Smooth muscle cell of the brain vasculature (primary cell): ENCODE results near the gene GLUD1.
"Not testable (repeated sequence)": the region's sequence is repeated elsewhere in the genome, so short reads cannot be mapped to it uniquely, and the experiment has no call there.

Experiments used
- DNase-seq: peaks from one replicate; pipeline ENCODE4 v3.0.0-alpha.2; 2012; ENCODE audit warnings: low read depth, low spot score

Gene GLUD1

DNA sequence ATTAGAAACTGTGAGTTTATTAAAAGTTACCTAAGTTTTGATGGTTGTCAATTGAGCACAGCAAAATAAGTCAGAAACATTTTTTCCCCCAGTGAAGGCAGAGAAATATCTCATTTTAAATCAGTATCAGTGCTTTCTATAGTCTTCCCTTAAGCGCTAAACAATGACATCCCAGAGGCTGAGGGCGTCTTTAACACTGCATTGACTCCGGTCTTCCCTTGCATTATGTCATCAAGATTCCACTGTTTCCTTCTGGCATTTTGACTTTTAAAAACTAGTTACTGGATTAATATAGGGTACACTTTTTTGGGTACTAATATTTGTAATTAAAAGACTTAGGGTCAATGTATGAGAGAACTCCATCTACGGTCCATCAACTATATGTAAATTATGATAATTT lies 3.9 kb downstream of the GLUD1 start:
- DNase-seq, result no peak

DNA sequence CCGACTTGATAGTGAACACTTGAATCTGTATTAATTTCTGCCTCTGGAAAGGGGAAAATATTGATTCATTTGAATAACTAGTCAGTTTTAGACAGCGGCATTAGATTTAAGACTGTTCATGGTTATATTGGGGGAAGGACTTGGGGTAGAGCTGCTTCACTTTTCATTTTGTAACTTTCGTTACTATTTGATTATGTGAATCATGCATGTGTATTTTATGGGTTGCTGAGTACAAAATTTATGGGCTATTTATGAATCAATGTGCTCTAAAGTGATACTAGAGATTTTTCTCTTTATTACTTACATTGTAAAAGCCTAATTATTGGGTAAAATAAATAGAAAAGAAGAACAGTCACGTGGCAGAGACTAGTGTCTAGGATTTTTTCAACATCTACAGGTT lies 4.9 kb downstream of the GLUD1 start:
- no peak for DNase-seq

DNA sequence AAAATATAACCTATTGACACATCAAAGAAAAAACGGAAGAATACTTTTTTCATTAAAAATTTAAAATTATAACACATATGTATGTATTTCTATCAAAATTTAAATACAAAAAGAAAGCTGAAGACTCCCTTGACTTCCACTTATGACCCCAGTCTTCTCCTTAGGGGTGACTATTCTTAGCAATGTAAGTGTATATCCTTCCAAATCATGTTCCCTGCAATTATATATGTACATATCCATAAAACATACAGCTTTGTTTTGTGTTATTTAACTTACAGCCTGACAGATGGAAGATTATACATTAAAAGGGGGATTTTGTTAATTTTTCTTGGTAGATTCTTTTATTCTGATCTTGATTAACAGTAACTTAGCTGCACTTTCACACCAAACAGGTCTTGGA lies 9.1 kb downstream of the GLUD1 start:
- DNase-seq, result no peak

DNA sequence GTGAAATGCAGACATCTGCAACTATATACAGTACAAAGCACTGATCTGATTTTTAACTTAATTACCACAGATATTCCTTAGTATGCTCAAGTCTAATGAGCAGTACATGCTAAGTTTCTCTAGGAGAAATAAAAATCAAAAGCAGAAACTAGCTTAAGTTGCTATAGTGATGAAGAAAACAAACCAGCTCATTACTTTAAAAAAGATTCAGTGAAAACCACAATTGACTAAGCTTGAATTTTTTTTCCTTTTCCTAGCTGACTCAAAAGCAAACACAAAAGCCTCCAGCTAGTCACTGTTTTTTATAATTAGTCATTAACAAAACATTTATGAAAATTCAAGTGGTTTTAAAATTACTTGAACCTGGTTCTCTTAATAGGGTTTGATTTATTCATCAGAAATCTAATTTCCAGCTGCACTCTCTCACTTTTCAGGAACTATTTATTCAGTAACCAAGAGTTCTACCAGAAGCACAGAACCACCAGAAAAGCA lies 10.3 kb downstream of the GLUD1 start:
- not testable (repeated sequence) for DNase-seq

DNA sequence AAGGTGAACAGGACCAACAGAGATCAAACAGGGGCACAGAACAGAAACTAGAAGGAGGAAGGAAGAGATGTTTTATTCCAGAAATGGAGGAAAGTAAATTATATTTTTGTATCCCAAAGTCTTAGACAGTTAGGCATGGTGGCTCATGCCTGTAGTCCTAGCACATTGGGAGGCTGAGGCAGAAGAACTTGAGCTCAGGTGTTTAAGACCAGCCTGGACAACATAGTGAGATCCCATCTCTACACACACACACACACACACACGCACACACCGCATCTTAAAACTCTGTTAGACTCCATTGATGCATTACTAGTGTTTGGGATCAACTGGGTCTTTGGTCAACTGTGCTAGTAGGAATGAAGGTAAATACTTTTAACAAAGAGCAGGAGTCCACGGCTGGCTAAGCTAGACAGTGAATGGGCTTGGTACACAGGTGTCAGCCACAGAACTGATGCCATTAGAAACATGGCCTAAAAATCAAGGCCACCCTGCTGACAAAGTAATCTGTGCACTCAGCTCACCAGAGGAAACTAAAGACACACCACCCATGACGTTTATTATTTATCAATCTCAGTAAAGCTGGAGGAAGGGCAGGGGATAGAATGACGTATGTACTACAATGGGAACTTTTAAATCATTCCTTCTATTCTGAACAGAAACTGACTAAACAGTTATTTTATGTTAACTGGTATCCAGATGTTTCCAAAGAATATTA lies 10.9 kb downstream of the GLUD1 start:
- DNase-seq, result not testable (repeated sequence)

DNA sequence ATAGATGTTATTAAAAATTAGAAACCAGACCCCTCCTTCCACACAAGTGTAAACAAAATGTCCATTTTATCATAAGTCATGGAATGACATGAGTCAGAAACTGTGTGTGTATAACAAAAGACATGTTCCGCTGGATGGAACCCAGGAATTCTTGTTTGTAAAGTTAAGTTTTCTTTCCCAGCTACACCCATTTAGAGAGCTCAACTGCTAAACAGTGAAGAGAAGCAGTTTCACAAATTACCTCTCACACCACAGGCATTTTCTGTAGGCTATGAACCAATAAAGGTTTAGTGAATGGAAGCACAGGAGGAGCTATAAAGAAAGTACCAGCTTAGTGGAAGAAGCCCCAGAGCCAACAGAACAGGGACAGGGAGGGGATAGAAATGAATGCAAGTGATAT lies 12.4 kb downstream of the GLUD1 start:
- not testable (repeated sequence) for DNase-seq

DNA sequence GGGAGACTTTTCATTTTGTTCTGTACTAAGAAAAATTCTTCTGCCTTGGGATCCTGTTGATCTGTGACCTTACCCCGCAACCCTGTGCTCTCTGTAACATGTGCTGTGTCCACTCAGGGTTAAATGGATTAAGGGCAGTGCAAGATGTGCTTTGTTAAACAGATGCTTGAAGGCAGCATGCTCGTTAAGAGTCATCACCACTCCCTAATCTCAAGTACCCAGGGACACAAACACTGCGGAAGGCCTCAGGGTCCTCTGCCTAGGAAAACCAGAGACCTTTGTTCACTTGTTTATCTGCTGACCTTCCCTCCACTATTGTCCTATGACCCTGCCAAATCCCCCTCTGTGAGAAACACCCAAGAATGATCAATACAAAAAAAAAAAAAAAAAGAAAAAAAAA lies 13.1 kb downstream of the GLUD1 start:
- not testable (repeated sequence) for DNase-seq

DNA sequence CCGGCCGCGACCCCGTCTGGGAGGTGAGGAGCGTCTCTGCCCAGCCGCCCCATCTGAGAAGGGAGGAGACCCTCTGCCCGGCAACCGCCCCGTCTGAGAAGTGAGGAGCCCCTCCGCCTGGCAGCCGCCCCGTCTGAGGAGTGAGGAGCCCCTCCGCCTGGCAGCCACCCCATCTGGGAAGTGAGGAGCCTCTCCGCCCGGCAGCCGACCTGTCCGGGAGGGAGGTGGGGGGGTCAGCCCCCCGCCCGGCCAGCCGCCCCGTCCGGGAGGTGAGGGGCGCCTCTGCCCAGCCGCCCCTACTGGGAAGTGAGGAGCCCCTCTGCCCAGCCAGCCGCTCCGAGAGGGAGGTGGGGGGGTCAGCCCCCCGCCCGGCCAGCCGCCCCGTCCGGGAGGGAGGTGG lies 14.0 kb downstream of the GLUD1 start:
- DNase-seq, result not testable (repeated sequence)

DNA sequence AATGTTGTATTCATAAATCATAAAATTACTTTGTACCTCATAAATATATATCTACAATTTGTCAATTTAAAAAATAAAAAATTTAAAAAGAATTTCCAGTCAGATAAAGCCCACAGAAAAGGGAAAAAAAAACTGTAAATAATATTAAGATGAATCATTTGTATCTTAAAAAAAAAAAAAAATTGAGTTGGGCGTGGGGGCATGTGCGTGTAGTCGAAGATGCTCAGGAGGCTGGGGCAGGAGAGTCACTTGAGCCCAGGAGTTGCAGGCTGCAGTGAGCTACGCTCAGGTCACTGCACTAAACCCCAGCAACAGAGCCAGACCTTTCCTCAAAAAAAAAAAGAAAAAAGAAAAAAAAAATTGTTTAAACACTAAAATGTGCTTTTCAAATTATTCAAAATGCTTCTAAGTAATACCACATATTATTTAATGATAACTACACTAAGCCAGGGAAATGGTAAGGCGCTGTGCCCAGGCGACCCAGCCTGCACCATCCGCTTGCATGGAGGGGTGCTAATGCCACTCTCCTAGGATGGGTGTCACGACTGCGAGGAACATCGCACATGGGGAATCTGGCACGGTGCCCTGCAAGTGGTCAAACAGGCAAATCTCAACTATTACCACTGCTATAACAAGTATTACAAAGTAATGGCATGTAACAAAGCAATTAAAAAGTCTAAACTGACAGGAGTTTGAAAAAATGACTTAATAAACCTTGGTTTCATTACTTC lies 15.4 kb downstream of the GLUD1 start:
- no peak for DNase-seq

DNA sequence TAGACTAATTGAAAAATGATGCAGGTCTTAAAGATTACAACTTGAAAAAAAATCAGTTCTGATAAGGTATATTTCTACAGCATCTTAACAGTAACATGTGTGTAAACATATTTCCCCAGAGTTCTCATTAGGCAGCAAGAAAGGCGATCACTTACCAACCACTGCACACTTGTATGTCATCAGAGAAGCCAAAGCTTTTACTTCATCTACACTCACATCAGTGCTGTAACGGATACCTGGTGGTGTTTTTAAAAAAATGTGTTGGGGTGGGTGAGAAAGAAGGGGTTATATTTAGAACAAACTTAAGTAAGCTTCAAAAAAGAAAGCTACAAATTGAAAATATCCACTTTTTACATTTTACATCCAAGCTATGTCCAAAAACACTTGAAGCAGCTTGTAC lies 18.2 kb downstream of the GLUD1 start:
- DNase-seq, result not testable (repeated sequence)

DNA sequence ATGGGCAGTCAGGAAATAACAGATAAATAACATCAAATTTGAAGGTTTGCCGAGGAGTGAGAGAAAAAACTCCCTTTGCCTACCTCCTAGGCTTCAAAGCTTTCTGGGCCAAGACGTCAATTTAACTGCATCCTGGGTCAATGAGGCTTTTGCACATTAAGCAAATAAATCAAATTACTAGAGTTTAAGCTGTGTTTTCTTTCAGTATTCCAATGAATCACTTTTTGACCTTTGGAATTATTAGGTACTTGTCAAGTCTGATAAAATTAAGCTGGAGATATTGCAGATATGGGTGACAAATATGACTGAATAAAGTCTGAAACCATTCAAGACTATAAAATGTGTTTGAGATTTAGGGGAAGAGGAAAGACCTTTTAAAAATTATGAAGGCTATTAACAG lies 22.2 kb downstream of the GLUD1 start:
- DNase-seq, result no peak

DNA sequence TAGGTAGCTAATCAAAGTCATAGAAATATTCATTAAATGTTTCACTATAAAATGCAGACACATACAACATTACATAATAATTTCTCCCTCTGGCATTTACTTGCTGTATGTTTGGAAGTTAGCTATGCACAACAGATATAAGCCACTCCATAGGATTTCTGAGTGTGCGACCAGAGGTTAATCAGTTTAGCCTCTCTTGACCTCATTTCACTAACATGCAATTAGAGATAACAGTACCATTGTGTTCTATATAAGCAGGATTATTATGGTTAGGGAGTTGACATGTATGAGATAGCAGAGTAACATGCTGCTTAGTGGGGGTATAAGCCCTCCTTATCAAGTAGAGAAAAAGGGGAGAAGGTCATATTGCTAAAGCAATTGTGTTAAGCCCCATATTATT lies 26.4 kb downstream of the GLUD1 start:
- DNase-seq, result no peak

DNA sequence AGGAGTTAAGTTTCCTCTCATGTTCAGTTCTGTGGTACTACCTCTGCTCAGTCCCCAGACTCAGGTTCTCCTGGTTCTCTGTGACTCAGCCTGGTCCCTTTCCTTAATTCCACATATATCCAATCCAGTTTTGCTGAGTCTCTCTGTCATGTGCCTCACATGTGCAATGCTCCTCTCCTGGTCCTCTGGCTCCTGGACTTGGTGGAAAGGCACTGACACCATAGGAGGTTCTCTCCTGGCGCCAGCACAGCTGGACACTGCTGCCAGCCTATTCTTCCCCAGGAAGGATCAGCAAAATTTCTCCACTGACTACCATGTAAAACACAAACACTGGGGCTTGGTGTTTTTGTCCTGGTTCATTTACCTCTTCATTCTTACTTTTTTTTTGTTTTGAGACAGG lies 27.8 kb downstream of the GLUD1 start:
- no peak for DNase-seq

DNA sequence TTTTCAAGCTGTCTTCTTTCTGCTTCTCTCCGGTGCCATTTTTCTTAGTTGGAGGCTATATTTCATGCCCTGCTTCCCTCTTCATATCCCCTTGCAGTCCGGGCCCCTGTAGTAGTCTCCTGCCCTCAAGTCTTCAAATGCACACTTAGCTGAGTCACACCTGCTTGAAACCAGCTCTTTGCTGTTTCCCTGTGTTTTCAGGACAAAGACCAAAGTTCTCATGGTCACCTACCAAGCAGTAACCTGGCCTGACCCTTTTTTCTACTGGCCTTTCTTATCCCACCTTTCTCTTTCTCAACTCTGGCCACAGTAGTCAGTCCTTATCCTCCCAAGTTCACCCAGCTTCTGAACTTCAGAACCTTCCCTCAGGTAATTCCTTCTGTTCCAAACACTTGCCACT lies 28.5 kb downstream of the GLUD1 start:
- DNase-seq, result no peak

DNA sequence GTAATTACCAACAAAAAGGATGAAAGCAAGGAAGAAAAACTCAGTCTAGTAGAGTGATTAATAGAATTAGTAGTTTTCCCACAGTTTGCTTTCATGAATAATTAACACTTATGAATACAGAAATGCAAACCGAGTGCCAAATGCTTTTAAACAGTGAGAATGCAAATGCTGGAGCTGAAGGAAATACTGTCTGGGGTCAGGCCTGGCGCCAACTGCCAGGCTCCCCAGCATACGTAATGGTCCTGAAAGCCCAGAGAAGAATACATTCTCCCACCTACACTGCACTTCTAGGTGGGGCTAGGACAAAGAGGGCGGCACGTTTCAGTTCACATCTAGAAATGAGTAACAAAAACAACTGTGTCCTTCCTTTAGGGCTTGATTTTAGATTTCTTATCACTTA lies 30.0 kb downstream of the GLUD1 start:
- no peak for DNase-seq

DNA sequence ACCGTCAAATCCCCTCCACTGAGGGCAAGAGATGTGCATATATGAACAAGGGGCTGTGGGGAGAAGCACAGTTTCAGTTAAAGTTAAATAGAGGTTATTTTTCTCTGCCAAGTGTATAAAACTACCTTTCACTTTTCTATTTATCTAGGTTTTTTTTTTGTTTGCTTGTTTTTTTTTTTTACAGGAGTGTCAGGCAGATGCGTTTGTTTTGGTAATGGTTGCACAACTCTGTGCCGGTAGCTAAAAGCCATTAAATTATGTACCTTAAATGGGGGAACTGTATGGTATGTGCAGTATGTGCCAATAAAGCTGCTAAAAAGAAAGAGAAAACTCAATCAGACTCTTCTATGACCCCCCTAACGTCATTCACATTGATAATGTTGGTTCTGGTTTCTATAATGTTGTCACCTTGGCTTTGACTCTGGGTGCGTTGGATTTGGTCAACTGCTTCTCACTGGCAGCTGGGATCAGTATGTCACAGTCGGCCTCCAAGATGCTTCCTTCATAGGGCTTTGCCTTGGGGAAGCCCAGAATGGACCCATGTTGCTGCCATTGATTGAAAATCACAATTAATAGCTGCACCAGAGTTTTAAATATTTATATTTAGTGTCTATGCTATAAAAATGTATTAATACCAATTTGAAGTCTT lies 34.2 kb downstream of the GLUD1 start:
- no peak for DNase-seq

DNA sequence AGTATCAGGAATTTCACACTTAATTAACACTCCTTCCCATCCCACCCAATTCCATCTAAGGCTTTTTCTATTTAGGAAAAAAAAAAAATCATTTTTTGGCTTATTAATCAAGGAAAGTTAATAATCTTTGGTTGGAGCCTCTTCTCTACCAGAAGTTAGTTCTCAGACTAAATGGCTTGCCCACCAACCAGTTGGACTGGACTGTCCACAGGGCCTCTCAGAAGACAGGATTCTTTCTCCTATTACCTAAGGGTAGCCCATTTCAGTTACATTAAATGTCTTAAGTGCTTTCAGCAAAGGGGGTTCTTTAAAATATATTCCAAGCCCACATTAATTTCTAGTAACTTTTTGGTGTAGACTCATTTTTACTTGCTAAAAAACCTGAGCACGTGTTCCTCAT lies 35.2 kb downstream of the GLUD1 start:
- DNase-seq, result no peak

DNA sequence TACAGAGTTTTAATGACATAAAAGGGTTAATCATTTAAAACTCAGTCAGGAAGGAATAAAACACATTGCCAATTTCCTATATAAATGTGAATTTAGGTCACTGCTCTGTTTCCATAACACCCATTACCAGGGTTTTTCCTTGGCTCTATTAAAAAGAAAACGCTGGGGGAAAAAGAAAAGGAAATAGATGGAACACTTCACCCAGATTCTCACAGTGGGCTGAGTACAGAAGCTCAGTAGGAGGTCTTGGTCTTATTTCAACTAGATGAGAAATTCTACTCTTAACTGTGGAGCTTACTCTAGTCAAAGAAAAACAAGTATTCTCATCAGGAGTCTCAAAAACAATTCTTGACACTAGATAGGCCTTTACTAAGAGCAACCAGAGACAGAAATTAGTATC lies 36.5 kb downstream of the GLUD1 start:
- DNase-seq, result peak; percentile 75

DNA sequence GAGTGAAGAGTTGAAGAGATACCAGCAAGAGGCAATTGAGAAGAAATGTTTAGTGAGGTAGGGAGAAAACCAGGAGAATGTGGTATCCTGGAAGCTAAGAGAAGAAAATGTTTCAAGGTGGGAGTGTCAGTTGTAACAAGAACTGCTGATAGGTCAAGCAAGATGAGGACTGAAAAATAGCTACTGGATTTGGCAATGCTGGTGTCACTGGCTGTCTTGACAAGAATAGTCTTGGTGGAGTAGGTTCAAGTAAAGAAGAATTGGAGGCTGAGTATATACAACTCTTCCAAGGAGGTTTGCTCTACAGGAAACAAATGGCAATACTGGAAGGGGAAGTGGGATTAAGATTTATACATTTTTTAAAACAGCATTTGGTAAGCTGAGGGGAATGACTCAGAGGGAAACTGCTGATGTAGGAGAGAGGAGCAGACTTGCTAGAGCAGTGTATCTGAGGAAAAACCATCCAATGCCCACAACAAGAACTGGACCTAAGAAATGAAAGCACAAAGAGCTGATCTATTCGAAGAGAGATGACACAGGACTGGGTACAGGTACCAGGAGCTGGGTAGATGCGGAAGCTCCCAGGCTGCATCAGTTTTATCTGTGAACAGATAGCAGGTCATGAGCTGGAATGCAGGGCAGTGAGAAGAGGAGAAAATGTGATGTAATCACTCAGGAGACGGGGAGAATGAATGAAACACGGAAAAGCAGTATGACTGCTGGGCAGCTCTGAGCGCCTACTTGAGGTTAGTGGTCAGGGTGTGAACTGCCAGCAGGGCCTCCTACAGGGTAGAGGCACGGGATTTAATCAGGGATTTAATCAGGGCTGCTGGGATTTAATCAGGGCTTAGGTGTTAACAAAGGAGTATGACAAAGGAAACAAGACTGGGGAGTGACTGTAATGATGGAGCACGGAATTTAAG lies 40.0 kb downstream of the GLUD1 start:
- DNase-seq, result peak; percentile 26

DNA sequence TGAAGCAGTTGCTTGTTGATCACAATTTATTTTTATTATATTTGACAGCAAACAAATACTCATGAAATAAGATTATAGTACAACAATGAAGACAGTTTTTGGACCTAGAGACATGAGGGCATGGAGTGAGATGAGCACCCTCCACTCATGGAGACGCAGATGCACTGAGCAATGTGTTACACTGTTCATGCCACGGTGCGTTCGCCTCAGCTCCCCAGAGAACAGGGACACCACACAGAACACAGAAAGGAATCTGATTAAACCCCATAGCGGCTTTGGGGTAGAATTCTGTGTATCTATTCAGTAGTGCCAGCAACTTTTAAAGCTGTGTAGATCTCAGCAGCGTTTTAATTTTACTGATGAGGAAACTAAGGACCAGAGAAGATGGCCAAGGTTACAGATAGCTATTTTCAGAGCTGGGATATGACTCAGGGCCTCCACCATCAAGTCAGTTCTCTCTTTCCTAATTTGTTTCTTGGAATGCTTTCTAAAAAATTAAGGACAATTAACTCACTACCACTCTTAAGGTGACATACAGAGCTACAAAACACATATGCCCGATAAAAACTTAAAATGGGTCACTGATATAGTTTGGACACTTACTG lies 41.0 kb downstream of the GLUD1 start:
- no peak for DNase-seq

DNA sequence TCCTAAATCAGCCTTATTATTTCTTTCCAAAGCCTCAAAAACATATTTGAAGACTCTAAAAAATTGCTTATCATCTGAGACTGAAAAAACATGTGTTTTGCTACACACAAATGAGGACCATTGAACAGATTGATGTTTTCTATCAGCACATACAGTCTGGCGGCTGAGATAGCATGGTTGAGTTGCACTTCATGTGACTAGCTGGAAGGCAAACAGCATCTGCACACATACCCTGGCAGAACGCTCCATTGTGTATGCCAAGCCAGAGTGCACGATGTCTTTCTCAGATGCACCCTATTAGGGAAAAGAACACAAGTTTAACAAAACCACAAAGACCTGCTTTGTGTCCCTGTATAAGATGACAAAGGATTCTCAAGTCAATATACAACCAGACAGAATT lies 41.5 kb downstream of the GLUD1 start:
- no peak for DNase-seq
